Activated CD8-positive, alpha-beta memory T cell treated with anti-CD3 and anti-CD28 coated beads for 36 hours (primary cell): Measurements from ENCODE around the gene FAM78A. TPM values are rescaled to one million over a fixed set of nuclear protein-coding genes. Genes with fewer than 3 reads are reported as not detected.
"Not testable (repeated sequence)": the region's sequence is repeated elsewhere in the genome, so short reads cannot be mapped to it uniquely, and the experiment has no call there.

ENCODE experiments used
- CTCF ChIA-PET: fragments of 350-600 bp; sonication (Branson Sonifier 250); formaldehyde crosslinking; loops from one replicate; lab custom pipeline; 2021; ENCODE audit warnings: antibody characterized with exemption; lab: Charles Lee
- POLR2A ChIA-PET: fragments of 350-600 bp; sonication (Branson Sonifier 250); formaldehyde crosslinking; loops from one replicate; lab custom pipeline; 2021; ENCODE audit warnings: antibody characterized with exemption; lab: Charles Lee
- total RNA-seq, 2 experiments: library from RNA; stranded (reverse); gene quantifications; one replicate each; pipeline ENCODE4 v1.2.3, GENCODE V29; 2021

Gene FAM78A
- total RNA-seq, 2 experiments from 2014 or later, result 46.4 to 48.4 TPM

- POLR2A ChIA-PET, result interaction anchor here (0.7 to 1.1 kb wide), 2 partner anchors 14 to 18 kb away, joined by 3 to 4 read pairs; no protein-coding TSS in a partner anchor
- CTCF ChIA-PET, result interaction anchor here (0.6 to 7.7 kb wide), 2 partner anchors 12 to 53 kb away, joined by 3 to 84 read pairs; no protein-coding TSS in a partner anchor
Measured at GRCh38 chr9:131258698-131259431, 17.4 kb downstream of the FAM78A start.

GRCh38 chr9:131258186-131258585 is 18.1 kb downstream of the FAM78A start:
- ChIA-PET CTCF (interaction anchor here (7.7 kb wide), 1 partner anchor 13 kb away, joined by 84 read pairs; no protein-coding TSS in a partner anchor), POLR2A (interaction anchor here (2.7 kb wide), 1 partner anchor 9 kb away, joined by 35 read pairs; no protein-coding TSS in a partner anchor)

- CTCF ChIA-PET, result interaction anchor here (0.9 to 7.7 kb wide), 4 partner anchors 9 to 20 kb away, joined by 3 to 84 read pairs (median 6); partner anchors contain the start of gene FAM78A
- POLR2A ChIA-PET, result interaction anchor here (0.6 to 3.0 kb wide), 7 partner anchors 10 to 202 kb away, joined by 8 to 62 read pairs (median 23); partner anchors contain the start of gene FAM78A
Measured at GRCh38 chr9:131257266-131258025, 18.9 kb downstream of the FAM78A start.

GRCh38 chr9:131255676-131256197 is 20.6 kb downstream of the FAM78A start:
- CTCF ChIA-PET, result interaction anchor here (0.7 to 7.7 kb wide), 5 partner anchors 15 to 76 kb away, joined by 3 to 84 read pairs (median 5); partner anchors contain the start of gene FAM78A

GRCh38 chr9:131254626-131255025 is 21.7 kb downstream of the FAM78A start:
- CTCF ChIA-PET, result interaction anchor here (0.6 to 7.7 kb wide), 4 partner anchors 10 to 226 kb away, joined by 3 to 84 read pairs (median 4); no protein-coding TSS in a partner anchor
- POLR2A ChIA-PET, result interaction anchor here (0.5 to 2.6 kb wide), 2 partner anchors 18 to 20 kb away, joined by 3 to 7 read pairs; no protein-coding TSS in a partner anchor

More at GRCh38 chr9:131255676-131256197, 20.6 kb downstream of the FAM78A start:
- POLR2A ChIA-PET, result interaction anchor here (0.6 to 3.0 kb wide), 10 partner anchors 12 to 245 kb away, joined by 3 to 62 read pairs (median 14); partner anchors contain the start of gene FAM78A

GRCh38 chr9:131253891-131254491 is 22.3 kb downstream of the FAM78A start:
- CTCF ChIA-PET, result interaction anchor here (1.0 to 7.7 kb wide), 3 partner anchors 11 to 83 kb away, joined by 3 to 84 read pairs (median 4); no protein-coding TSS in a partner anchor

GRCh38 chr9:131252120-131252519 is 24.2 kb downstream of the FAM78A start:
- ChIA-PET CTCF (interaction anchor here (1.1 to 7.7 kb wide), 2 partner anchors 10 to 19 kb away, joined by 4 to 84 read pairs; no protein-coding TSS in a partner anchor), POLR2A (interaction anchor here (0.9 to 2.6 kb wide), 4 partner anchors 14 to 23 kb away, joined by 3 to 11 read pairs (median 5); no protein-coding TSS in a partner anchor)

More at GRCh38 chr9:131253891-131254491, 22.3 kb downstream of the FAM78A start:
- POLR2A ChIA-PET, result interaction anchor here (0.5 to 2.6 kb wide), 2 partner anchors 19 to 21 kb away, joined by 3 to 7 read pairs; no protein-coding TSS in a partner anchor

GRCh38 chr9:131246618-131247017 is 29.7 kb downstream of the FAM78A start:
- CTCF ChIA-PET, result no interaction called here
- POLR2A ChIA-PET, result no interaction called here

GRCh38 chr9:131244331-131244730 is 32.0 kb downstream of the FAM78A start:
- CTCF ChIA-PET, result not testable (repeated sequence)
- POLR2A ChIA-PET, result interaction anchor here (0.7 kb wide), 1 partner anchor 119 kb away, joined by 8 read pairs; the partner anchor contains the start of gene NUP214

- CTCF ChIA-PET, result interaction anchor here (0.6 to 0.9 kb wide), 2 partner anchors 86 to 96 kb away, joined by 3 read pairs; no protein-coding TSS in a partner anchor
- POLR2A ChIA-PET, result interaction anchor here (3.0 kb wide), 1 partner anchor 16 kb away, joined by 19 read pairs; no protein-coding TSS in a partner anchor
Measured at GRCh38 chr9:131240047-131240921, 36.0 kb downstream of the FAM78A start.

- ChIA-PET POLR2A (interaction anchor here (3.0 kb wide), 1 partner anchor 17 kb away, joined by 19 read pairs; no protein-coding TSS in a partner anchor), CTCF (interaction anchor here (2.1 kb wide), 1 partner anchor 97 kb away, joined by 7 read pairs; no protein-coding TSS in a partner anchor)
Measured at GRCh38 chr9:131239161-131239975, 36.9 kb downstream of the FAM78A start.

GRCh38 chr9:131238402-131239021 is 37.8 kb downstream of the FAM78A start:
- CTCF ChIA-PET, result interaction anchor here (1.4 to 2.1 kb wide), 3 partner anchors 18 to 112 kb away, joined by 3 to 7 read pairs (median 5); no protein-coding TSS in a partner anchor
- POLR2A ChIA-PET, result interaction anchor here (0.7 to 3.0 kb wide), 5 partner anchors 14 to 38 kb away, joined by 3 to 19 read pairs (median 5); partner anchors contain the start of gene FAM78A

- CTCF ChIA-PET, result interaction anchor here (1.4 to 2.1 kb wide), 3 partner anchors 19 to 112 kb away, joined by 3 to 7 read pairs (median 5); no protein-coding TSS in a partner anchor
Measured at GRCh38 chr9:131237931-131238401, 38.3 kb downstream of the FAM78A start.

GRCh38 chr9:131237291-131237690 is 39.0 kb downstream of the FAM78A start:
- POLR2A ChIA-PET, result interaction anchor here (0.7 to 3.0 kb wide), 5 partner anchors 15 to 188 kb away, joined by 3 to 19 read pairs (median 6); partner anchors contain the start of gene FAM78A
- CTCF ChIA-PET, result interaction anchor here (1.4 to 2.1 kb wide), 3 partner anchors 19 to 113 kb away, joined by 3 to 7 read pairs (median 5); no protein-coding TSS in a partner anchor

More at GRCh38 chr9:131237931-131238401, 38.3 kb downstream of the FAM78A start:
- POLR2A ChIA-PET, result interaction anchor here (0.7 to 3.0 kb wide), 5 partner anchors 14 to 39 kb away, joined by 3 to 19 read pairs (median 5); partner anchors contain the start of gene FAM78A
